HG02852 (cell line): ENCODE results near the gene ADAMTS2.

Source experiments
- ATAC-seq: cut with Tn5 transposase; IDR thresholded peaks from one replicate; pipeline ENCODE4 v1.9.1; 2021; ENCODE audit warnings: mild to moderate bottlenecking, moderate library complexity; ENCODE audit not compliant: unreplicated experiment

The ADAMTS2 gene

DNA sequence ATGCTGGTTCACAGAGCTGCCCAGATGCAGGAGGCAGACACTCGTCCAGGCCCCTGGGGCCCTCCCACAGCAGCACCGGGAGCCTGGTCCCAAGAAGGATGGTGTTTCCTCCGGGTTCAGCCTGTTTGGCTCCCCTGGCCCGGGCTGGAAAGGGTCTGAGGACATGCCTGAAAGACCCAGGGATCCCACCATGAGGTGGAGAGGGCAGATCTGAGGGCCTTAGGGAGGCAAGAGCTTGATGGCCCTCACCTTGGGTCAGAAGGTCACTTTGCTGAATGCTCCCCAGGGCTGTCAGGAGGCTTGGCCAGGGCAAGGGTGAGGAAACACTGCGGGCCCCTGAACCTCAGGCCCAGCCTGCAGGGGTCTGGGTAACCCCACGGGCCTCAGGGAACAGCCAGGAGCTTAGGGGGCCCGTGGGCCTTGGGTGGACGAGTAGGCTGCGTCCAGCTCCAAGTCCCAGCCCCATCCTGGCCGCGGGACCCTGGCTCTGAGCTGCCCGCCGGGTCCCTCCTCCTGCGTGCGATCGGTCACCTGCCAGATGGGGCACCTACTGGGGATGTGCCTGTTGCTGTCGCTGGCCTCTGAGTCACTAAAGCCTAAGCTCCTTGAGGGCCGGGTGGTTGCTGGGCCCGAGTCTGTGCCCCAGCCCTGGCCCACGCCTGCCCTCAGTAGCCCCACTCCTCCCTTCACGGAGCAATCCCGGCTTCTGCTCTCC, 178.9 kb downstream of the ADAMTS2 start:
- no peak for ATAC-seq

- no peak for ATAC-seq
Measured at GRCh38 chr5:179165421-179166170, 179.7 kb downstream of the ADAMTS2 start.

DNA sequence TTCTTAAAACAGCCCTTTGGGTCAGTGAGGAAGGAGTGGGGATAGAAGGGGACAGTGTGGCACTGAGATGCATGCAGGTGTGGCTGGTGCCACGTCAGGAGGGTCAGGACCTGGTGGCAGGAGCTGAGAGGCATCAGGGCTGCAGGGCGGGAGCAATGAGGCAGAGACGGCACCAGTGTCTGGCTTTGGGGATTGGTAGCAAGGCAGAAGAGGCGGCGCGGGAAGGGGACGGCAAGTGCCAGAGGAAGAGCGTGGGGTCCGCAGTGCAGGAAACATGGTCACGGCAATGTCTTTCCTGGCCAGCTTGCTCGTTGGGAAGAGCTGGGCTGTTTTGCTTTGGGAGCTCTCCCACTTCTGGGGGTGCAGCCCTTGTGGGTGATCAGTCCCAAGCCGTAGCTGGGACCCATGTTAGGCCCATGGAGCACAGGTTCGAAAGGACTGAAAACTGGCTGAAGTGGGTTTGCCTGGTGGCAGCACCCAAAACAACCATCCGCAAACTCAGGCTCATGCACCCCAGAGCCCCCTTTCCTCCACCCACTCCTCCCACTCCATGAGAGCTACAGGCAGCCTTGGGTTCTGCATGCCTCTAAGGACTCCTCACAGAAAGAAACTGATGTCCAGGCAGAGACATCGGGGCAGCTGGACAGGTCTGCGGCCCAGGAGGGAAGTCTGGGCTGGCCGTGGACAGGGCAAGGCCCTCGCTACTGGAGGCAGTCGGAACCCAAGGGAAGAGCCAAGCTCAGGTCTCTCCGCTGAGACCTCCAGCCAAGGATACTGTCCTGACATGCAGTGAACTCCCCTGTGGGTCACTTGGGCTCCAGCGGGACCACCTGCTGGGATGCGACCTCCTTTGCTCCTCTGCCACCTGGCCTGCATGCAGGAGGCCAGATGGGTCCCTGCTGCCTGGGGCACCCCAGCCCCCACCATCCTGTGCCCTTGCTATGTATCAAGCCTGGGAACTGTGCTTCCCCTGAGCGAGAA, 180.6 kb downstream of the ADAMTS2 start:
- no peak for ATAC-seq

- ATAC-seq, result no peak
Measured at GRCh38 chr5:179163236-179164155, 181.8 kb downstream of the ADAMTS2 start.

- ATAC-seq, result no peak
Measured at GRCh38 chr5:179162351-179163235, 182.7 kb downstream of the ADAMTS2 start.

DNA sequence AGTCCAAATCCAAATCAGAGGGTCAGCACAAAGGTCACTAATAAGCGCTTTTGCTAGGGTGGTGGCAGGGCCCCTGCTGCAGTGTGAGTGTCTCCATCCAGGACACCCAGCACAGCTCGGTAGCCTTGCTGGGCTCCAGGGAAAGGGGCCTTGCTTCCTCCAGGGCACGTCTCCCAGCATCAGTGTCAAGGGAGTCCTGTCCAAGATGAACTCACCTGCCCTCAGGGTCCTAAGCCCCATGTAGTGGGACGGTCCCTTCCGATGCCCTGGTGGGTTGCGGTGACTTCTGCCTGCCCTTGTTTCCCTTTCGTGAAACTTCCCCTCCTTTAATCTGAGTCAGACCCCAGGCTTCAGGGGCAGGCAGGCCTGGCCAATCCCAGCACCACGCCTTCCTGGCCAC, 183.4 kb downstream of the ADAMTS2 start:
- no peak for ATAC-seq

GRCh38 chr5:179160584-179160983, 184.7 kb downstream of the ADAMTS2 start:
- no peak for ATAC-seq

DNA sequence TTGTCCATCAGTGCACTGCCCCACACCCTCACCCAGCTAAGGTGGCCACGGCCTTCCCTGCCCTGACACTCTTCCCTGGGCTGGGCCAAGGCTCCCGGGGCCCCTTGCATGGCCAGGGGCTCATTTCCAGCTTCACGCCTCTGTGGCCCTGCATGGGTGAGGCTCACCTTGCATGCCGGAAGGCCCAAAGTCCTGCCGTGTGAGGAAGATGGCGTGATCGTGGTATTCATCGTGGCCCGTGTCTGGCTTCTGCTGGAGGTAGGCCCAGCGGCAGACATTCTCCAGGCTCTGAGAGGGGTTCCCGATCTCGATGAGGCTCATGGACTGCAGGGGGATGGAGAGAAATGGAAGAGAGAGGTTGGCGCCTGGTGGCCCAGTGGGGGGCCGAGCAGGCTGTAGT, 186.7 kb downstream of the ADAMTS2 start:
- ATAC-seq, result no peak

GRCh38 chr5:179154991-179155955, 190.0 kb downstream of the ADAMTS2 start:
- ATAC-seq, result no peak

GRCh38 chr5:179154346-179154990, 190.8 kb downstream of the ADAMTS2 start:
- no peak for ATAC-seq

DNA sequence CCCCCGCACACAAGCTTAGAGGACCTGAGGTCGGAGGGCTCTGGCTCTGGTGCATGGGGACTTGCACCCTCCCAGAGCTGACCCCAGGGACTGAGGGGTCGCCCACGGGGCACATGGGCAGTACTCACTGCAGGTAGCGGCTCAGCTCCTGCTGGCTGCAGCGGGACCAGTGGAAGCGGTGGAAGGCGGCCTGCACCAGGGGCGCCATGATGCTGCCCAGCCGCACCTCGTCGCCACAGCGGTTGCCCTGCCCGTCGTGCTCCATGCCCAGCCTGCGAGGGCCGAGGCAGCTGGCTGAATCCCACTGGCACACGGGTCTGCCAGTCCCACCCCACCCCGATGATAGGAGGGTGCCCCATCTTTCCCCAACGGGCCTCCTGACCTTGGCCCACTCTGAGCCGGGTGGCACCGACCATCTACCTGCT, 191.3 kb downstream of the ADAMTS2 start:
- no peak for ATAC-seq

GRCh38 chr5:179153341-179153901, 191.8 kb downstream of the ADAMTS2 start:
- no peak for ATAC-seq

DNA sequence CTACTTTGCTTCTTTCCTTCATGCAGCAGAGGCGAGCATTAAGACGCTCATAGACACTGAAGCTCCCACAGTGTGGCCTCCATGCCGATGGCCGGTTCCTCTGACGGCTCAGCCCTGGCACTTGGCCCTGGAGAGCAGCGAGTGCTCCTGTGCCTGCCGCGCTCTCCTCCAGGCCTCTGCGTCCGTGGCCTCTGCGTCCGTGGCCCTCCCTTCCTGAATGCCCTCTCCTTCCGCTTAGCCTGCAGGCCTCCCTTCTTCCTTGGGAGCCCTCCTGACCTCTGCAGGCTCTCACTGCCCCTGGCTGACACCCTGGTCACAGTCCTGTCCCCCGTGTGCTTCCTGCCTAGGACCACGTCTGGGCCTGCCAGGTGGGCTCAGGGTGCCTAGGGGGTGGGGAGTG, 192.3 kb downstream of the ADAMTS2 start:
- no peak for ATAC-seq

DNA sequence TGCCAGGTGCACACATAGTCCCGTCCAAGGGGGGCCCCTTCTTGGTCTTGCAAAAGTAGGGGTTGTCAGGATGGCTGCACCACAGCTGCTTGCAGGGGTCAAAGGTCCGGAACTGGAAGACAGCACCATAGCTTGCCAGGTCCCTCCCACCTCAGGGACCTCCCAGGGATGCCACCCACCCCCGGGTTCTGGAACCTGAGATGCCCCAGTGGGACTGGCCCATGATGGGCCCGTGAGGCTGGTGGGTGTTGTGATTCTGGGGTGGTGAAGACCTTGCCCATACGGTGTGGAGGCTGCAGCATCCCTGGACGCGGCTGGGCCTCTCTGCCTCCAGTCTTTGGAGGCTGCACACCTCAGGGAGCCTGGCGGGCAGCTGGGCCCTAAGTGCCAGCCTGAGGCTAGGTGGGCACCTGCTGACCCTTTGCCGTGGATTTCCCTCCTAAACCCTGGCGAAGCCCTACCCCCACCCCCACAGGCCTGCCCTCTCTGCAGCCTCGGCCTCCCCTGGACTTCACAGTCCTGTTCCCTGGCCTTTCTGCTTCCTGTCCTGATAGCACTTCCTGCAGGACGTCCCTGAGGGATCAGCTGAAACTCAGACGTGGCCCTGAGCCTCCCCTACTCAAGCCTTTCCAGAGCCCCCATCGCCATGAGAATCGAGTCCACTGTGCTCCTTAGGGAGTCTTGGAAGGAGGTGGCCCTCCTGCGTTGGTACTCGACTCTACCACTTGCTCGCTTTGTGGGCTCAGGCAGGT, 192.9 kb downstream of the ADAMTS2 start:
- ATAC-seq, result no peak

GRCh38 chr5:179151286-179152118, 193.8 kb downstream of the ADAMTS2 start:
- no peak for ATAC-seq

DNA sequence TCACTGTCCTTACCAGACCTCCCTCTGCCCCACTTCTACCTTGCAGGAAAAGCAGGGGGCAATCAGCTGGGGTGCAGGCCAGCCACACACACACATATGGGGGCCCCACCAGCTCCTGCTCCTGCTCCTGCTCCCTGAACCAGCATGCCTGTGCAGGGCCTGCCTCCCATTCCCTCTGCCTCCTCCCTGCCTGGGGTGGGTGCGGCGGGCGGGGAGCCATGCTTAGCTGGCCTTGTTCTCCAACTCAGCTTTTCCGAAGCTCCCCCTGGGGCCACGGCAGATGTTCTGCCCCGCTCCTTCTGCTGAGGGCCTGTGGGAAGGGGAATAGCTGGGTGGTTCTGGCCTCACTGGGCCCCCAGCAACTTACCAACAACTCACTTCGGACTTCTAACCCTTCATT, 195.2 kb downstream of the ADAMTS2 start:
- ATAC-seq, result no peak
